Measurements from ENCODE around the gene SLCO4C1.

DNA sequence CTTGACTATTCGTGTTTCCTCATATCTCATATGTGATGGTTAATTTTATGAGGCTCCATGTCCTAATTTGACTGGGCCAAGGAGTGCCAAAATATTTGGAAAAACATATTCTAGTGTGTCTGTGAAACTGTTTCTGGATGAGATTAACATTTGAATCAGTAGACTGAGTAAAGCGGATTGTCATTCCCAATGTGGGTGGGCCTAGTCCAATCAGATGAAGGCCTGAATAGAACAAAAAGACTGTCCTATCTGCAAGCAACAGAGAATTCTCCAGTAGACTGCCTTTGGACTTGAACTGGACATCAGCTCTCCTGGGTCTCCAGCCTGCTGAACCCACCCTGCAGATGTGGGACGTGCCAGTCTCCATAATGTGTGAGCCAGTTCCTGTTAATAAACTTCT, 13.5 kb upstream of the SLCO4C1 start:
- TF ChIP-seq YY1 (IDR thresholded peaks at IDR 0.05; ENCODE audit: low read depth): no peak
- TF ChIP-seq EP300 (IDR thresholded peaks at IDR 0.05; ENCODE audit: borderline replicate concordance): no peak
- TF ChIP-seq TEAD4 (IDR thresholded peaks at IDR 0.05): no peak
- TF ChIP-seq CEBPB (IDR thresholded peaks at IDR 0.05): no peak
- TF ChIP-seq, protein P1, sequence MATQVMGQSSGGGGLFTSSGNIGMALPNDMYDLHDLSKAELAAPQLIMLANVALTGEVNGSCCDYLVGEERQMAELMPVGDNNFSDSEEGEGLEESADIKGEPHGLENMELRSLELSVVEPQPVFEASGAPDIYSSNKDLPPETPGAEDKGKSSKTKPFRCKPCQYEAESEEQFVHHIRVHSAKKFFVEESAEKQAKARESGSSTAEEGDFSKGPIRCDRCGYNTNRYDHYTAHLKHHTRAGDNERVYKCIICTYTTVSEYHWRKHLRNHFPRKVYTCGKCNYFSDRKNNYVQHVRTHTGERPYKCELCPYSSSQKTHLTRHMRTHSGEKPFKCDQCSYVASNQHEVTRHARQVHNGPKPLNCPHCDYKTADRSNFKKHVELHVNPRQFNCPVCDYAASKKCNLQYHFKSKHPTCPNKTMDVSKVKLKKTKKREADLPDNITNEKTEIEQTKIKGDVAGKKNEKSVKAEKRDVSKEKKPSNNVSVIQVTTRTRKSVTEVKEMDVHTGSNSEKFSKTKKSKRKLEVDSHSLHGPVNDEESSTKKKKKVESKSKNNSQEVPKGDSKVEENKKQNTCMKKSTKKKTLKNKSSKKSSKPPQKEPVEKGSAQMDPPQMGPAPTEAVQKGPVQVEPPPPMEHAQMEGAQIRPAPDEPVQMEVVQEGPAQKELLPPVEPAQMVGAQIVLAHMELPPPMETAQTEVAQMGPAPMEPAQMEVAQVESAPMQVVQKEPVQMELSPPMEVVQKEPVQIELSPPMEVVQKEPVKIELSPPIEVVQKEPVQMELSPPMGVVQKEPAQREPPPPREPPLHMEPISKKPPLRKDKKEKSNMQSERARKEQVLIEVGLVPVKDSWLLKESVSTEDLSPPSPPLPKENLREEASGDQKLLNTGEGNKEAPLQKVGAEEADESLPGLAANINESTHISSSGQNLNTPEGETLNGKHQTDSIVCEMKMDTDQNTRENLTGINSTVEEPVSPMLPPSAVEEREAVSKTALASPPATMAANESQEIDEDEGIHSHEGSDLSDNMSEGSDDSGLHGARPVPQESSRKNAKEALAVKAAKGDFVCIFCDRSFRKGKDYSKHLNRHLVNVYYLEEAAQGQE (IDR thresholded peaks at IDR 0.05; ENCODE audit: low read depth): no peak
- no peak for TF ChIP-seq CREB1 (IDR thresholded peaks at IDR 0.05; ENCODE audit: low read depth)
